Neural cell (in vitro differentiated cells): Measurements from ENCODE around the gene POP5. TPM values are rescaled to one million over a fixed set of nuclear protein-coding genes. Genes with fewer than 3 reads are reported as not detected.

ENCODE experiments used
- H2AFZ ChIP-seq: fragments of 200-600, 300-800 bp; sonication (generic), shearing (Covaris generic); 2 replicates; pipeline ENCODE4 v1.6.0; 2014; ENCODE audit warnings: low read depth, mild to moderate bottlenecking, antibody characterized with exemption, low read length, moderate library complexity
- H3F3A ChIP-seq: fragments of 200-600 bp; shearing (Covaris generic); 2 replicates; pipeline ENCODE4 v1.6.1; 2016; ENCODE audit warnings: mild to moderate bottlenecking, moderate library complexity, mixed read lengths, antibody characterized with exemption, low read length; ENCODE audit not compliant: insufficient read depth, poor library complexity, severe bottlenecking
- H3K27ac ChIP-seq: fragments of 200-600, 300-800 bp; sonication (generic), shearing (Covaris generic); 2 replicates; pipeline ENCODE4 v1.5.1; 2014; ENCODE audit warnings: mild to moderate bottlenecking, low read length, moderate library complexity
- H3K27me3 ChIP-seq: fragments of 300-800, 200-600 bp; sonication (generic), shearing (Covaris generic); 2 replicates; pipeline ENCODE4 v1.6.0; 2014; ENCODE audit warnings: mild to moderate bottlenecking, low read depth, low read length, moderate library complexity; ENCODE audit not compliant: insufficient read depth
- H3K36me3 ChIP-seq: fragments of 300-800, 200-600 bp; sonication (generic), shearing (Covaris generic); 2 replicates; pipeline ENCODE4 v1.5.1; 2014; ENCODE audit warnings: mild to moderate bottlenecking, antibody characterized with exemption, low read length, moderate library complexity; ENCODE audit not compliant: insufficient read depth
- H3K4me2 ChIP-seq: fragments of 300-800, 200-600 bp; sonication (generic), shearing (Covaris generic); 2 replicates; pipeline ENCODE4 v1.6.0; 2014; ENCODE audit warnings: mild to moderate bottlenecking, low read length
- H3K4me3 ChIP-seq: fragments of 300-800, 200-600 bp; sonication (generic), shearing (Covaris generic); 2 replicates; pipeline ENCODE4 v1.5.1; 2014; ENCODE audit warnings: mild to moderate bottlenecking, low read length, moderate library complexity
- H3K79me2 ChIP-seq: fragments of 200-600 bp; shearing (Covaris generic); replicated peaks from 2 replicates; pipeline ENCODE4 v1.6.0; 2014; ENCODE audit warnings: mild to moderate bottlenecking, low read length, moderate library complexity; ENCODE audit not compliant: insufficient read depth
- H3K9ac ChIP-seq: fragments of 300-800, 200-600 bp; sonication (generic), shearing (Covaris generic); 2 replicates; pipeline ENCODE4 v1.6.1; 2016; ENCODE audit warnings: mild to moderate bottlenecking, low read length, mixed read lengths
- H3K9me2 ChIP-seq: fragments of 200-600 bp; shearing (Covaris generic); 2 replicates; pipeline ENCODE4 v1.6.1; 2016; ENCODE audit warnings: mild to moderate bottlenecking, low read length, mixed read lengths; ENCODE audit not compliant: insufficient read depth
- H3K9me3 ChIP-seq: fragments of 200-600, 300-800 bp; sonication (generic), shearing (Covaris generic); 2 replicates; pipeline ENCODE4 v1.6.1; 2016; ENCODE audit warnings: mild to moderate bottlenecking, mixed run types, low read length, moderate library complexity, mixed read lengths
- H4K20me1 ChIP-seq: fragments of 200-600 bp; shearing (Covaris generic); 2 replicates; pipeline ENCODE4 v1.6.1; 2016; ENCODE audit warnings: mild to moderate bottlenecking, mixed run types; ENCODE audit not compliant: insufficient read depth
- CTCF ChIP-seq: fragments of 450-650 bp; IDR thresholded peaks from 2 replicates; pipeline ENCODE4 v1.5.1; 2014; ENCODE audit warnings: antibody characterized with exemption, mild to moderate bottlenecking, moderate library complexity; ENCODE audit not compliant: poor library complexity, severe bottlenecking
- EP300 ChIP-seq: fragments of 450-650 bp; conservative IDR thresholded peaks from 2 replicates; pipeline ENCODE4 v1.6.1; 2014; ENCODE audit warnings: antibody characterized with exemption, mild to moderate bottlenecking, moderate library complexity; ENCODE audit not compliant: poor library complexity, severe bottlenecking
- EZH2 ChIP-seq: fragments of 200-600, 300-800 bp; shearing (Covaris generic), sonication (generic); IDR thresholded peaks from 2 replicates; pipeline ENCODE4 v1.6.1; 2014; ENCODE audit warnings: antibody characterized with exemption, low read length, borderline replicate concordance, mild to moderate bottlenecking; ENCODE audit not compliant: insufficient read depth, poor library complexity, severe bottlenecking
- MXI1 ChIP-seq: fragments of 450-650 bp; conservative IDR thresholded peaks from 2 replicates; pipeline ENCODE4 v1.6.1; 2014; ENCODE audit warnings: antibody characterized with exemption, mild to moderate bottlenecking; ENCODE audit not compliant: poor library complexity, severe bottlenecking
- POLR2AphosphoS5 ChIP-seq: IDR thresholded peaks from 2 replicates; pipeline ENCODE4 v1.6.1; 2012
- RAD21 ChIP-seq: fragments of 450-650 bp; conservative IDR thresholded peaks from 2 replicates; pipeline ENCODE4 v1.6.1; 2014; ENCODE audit warnings: antibody characterized with exemption, mild to moderate bottlenecking, moderate library complexity
- REST ChIP-seq: IDR thresholded peaks from 2 replicates; pipeline ENCODE4 v1.6.1; 2012; ENCODE audit warnings: borderline replicate concordance
- SMC3 ChIP-seq: fragments of 450-650 bp; conservative IDR thresholded peaks from 2 replicates; pipeline ENCODE4 v1.6.1; 2014; ENCODE audit warnings: antibody characterized with exemption, mild to moderate bottlenecking, moderate library complexity; ENCODE audit not compliant: poor library complexity
- TAF1 ChIP-seq: IDR thresholded peaks from 2 replicates; pipeline ENCODE4 v1.6.1; 2012; ENCODE audit warnings: low read depth
- polyA plus RNA-seq: library from polyadenylated mRNA; depleted of rRNA; stranded (reverse); fragments of >200 nt; gene quantifications from 2 replicates; pipeline ENCODE4 v1.2.3, GENCODE V29; 2014

The POP5 gene
- polyA plus RNA-seq, 1 donor from 2014 or later, result 153 TPM

DNA sequence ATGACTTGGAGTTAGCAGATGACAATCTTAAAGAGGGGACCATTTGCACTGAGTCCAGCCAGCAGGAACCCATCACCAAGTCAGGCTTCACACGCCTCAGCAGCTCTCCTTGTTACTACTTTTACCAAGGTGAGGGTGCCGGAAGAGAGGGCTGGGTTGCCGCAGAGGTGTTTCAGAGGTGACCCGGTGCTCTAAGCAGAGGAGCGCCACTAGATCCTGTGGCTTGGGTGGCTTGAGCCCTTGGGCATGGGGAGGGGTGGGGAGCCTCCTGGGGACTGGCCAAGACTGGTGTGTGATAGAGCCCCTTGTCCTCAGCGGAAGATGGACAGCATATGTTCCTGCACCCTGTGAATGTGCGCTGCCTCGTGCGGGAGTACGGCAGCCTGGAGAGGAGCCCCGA, 17.7 kb downstream of the POP5 start:
- no peaks in the 10 kb centered on the region for H3F3A ChIP-seq
- H3K79me2 ChIP-seq, result no peaks in the 10 kb centered on the region
- TF ChIP-seq EZH2, result no peak
- TF ChIP-seq SMC3, result no peak
- no peaks in the 10 kb centered on the region for H3K9me2 ChIP-seq
- no peak overlapping the region for H3K9ac ChIP-seq
- H3K4me3 ChIP-seq, result no peak overlapping the region
- H3K27me3 ChIP-seq, result no peaks in the 10 kb centered on the region
- H4K20me1 ChIP-seq, result peaks cover 4% of the 10 kb centered on the region
- H2AFZ ChIP-seq, result no peak overlapping the region
- no peaks in the 10 kb centered on the region for H3K36me3 ChIP-seq
- no peak overlapping the region for H3K27ac ChIP-seq
- H3K9me3 ChIP-seq, result no peaks in the 10 kb centered on the region
- H3K4me2 ChIP-seq, result no peak overlapping the region

GRCh38 chr12:120562906-120563305, 18.3 kb downstream of the POP5 start:
- H3K4me3 ChIP-seq, result no peak overlapping the region
- TF ChIP-seq CTCF (no peak), REST (no peak), SMC3 (no peak), RAD21 (no peak), EZH2 (no peak), TAF1 (no peak), POLR2AphosphoS5 (no peak), MXI1 (no peak), EP300 (no peak)
- no peaks in the 10 kb centered on the region for H3K9me2 ChIP-seq
- no peak overlapping the region for H3K9ac ChIP-seq
- H3K27me3 ChIP-seq, result no peaks in the 10 kb centered on the region
- H4K20me1 ChIP-seq, result peaks cover 4% of the 10 kb centered on the region
- H3K9me3 ChIP-seq, result no peaks in the 10 kb centered on the region
- H3K27ac ChIP-seq, result no peak overlapping the region
- H2AFZ ChIP-seq, result no peak overlapping the region
- H3K79me2 ChIP-seq, result no peaks in the 10 kb centered on the region
- H3K36me3 ChIP-seq, result no peaks in the 10 kb centered on the region
- no peak overlapping the region for H3K4me2 ChIP-seq
- H3F3A ChIP-seq, result no peaks in the 10 kb centered on the region

DNA sequence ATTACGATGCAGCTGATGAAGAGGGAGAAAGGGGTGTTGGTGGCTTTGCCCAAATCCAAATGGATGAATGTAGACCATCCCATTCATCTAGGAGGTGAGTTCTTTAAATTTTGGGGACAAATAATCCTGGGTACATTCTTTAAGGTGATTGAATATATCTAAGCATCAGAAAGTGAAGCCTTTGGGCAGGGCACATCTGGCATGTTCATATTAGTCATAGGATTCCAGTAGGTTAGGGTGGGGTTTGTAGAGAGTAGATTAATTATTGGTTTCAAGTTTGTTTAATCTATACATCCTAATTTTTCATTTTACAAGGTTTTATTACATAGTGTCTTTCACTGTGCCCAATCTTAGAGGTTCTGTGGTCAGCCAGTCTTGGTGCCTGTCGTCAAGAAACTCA, 23.6 kb downstream of the POP5 start:
- H3K9ac ChIP-seq, result no peak overlapping the region
- H3K4me3 ChIP-seq, result no peak overlapping the region
- TF ChIP-seq EZH2 (no peak), SMC3 (no peak), MXI1 (no peak), CTCF (no peak), EP300 (no peak), POLR2AphosphoS5 (no peak), REST (no peak), RAD21 (no peak), TAF1 (no peak)
- no peaks in the 10 kb centered on the region for H4K20me1 ChIP-seq
- H3K9me3 ChIP-seq, result no peaks in the 10 kb centered on the region
- H2AFZ ChIP-seq, result no peak overlapping the region
- no peaks in the 10 kb centered on the region for H3K27me3 ChIP-seq
- peaks cover 7% of the 10 kb centered on the region for H3K36me3 ChIP-seq
- H3K79me2 ChIP-seq, result no peaks in the 10 kb centered on the region
- H3F3A ChIP-seq, result no peaks in the 10 kb centered on the region
- H3K4me2 ChIP-seq, result no peak overlapping the region
- no peaks in the 10 kb centered on the region for H3K9me2 ChIP-seq
- H3K27ac ChIP-seq, result no peak overlapping the region
